Upper lobe of right lung (tissue), 1 donor: ENCODE data around the gene GPR176. TPM values are rescaled to one million over a fixed set of nuclear protein-coding genes. Genes with fewer than 3 reads are reported as not detected.

Source experiments
- ATAC-seq: fragments of 200-7000 bp; cut with Tn5 transposase; one replicate; pipeline ENCODE4 v1.9.1; 2020; ENCODE audit warnings: mild to moderate bottlenecking, moderate library complexity
- DNase-seq: peaks from one replicate; pipeline ENCODE4 v3.0.0-alpha.2; 2020
- H3K27ac ChIP-seq: fragments of 200-600 bp; one replicate; pipeline ENCODE4 v1.8.0; 2022
- H3K27me3 ChIP-seq: fragments of 200-600 bp; one replicate; pipeline ENCODE4 v1.8.0; 2022; ENCODE audit warnings: mild to moderate bottlenecking
- H3K36me3 ChIP-seq: fragments of 200-600 bp; one replicate; pipeline ENCODE4 v1.8.0; 2022
- H3K4me1 ChIP-seq: fragments of 200-600 bp; one replicate; pipeline ENCODE4 v1.8.0; 2022
- H3K4me3 ChIP-seq: fragments of 200-600 bp; one replicate; pipeline ENCODE4 v1.8.0; 2022; ENCODE audit warnings: mild to moderate bottlenecking
- H3K9me3 ChIP-seq: fragments of 200-600 bp; one replicate; pipeline ENCODE4 v1.8.0; 2022
- CTCF ChIP-seq: fragments of 200-600 bp; IDR thresholded peaks from one replicate; pipeline ENCODE4 v1.8.0; 2022; ENCODE audit warnings: antibody characterized with exemption
- intact Hi-C: fragments of 100-400 bp; cut with DNase I; formaldehyde crosslinking; loops from one replicate; pipeline ENCODE4 v1.11.0; 2022
- total RNA-seq: library from RNA; stranded (reverse); fragmentation: NEBNext Ultra II Directional; extraction: Animal tissue kit (Norgen Biotek cat#: 25700); gene quantifications from one replicate; pipeline ENCODE4 v1.2.1, GENCODE V29; 2021
- donor health status: DM: no; HTN: yes; CAD: no; lungs with severe emphysema.

Gene GPR176
- total RNA-seq, 1 donor from 2014 or later, result 4.6 TPM

GRCh38 chr15:39835550-39835949 lies 84.5 kb downstream of the GPR176 start:
- ATAC-seq (no peak), DNase-seq (no peak)
- Histone ChIP-seq H3K27ac (no peak overlapping the region), H3K4me3 (no peak overlapping the region), H3K4me1 (no peaks in the 10 kb centered on the region), H3K27me3 (no peaks in the 10 kb centered on the region), H3K9me3 (no peaks in the 10 kb centered on the region), H3K36me3 (no peaks in the 10 kb centered on the region)
- intact Hi-C loops, result no loop called here
- no peak for TF ChIP-seq CTCF

- Histone ChIP-seq H3K4me3 (no peak overlapping the region), H3K27ac (no peak overlapping the region), H3K36me3 (no peaks in the 10 kb centered on the region), H3K9me3 (no peaks in the 10 kb centered on the region), H3K27me3 (no peaks in the 10 kb centered on the region), H3K4me1 (no peaks in the 10 kb centered on the region)
- intact Hi-C loops, result no loop called here
- DNase-seq, result no peak
- TF ChIP-seq CTCF, result no peak
- no peak for ATAC-seq
Observed at GRCh38 chr15:39834256-39834655, 85.8 kb downstream of the GPR176 start.

GRCh38 chr15:39833515-39833981 lies 86.5 kb downstream of the GPR176 start:
- Histone ChIP-seq H3K27ac (no peak overlapping the region), H3K9me3 (no peaks in the 10 kb centered on the region), H3K4me1 (no peaks in the 10 kb centered on the region), H3K36me3 (no peaks in the 10 kb centered on the region), H3K27me3 (no peaks in the 10 kb centered on the region), H3K4me3 (no peak overlapping the region)
- no peak for ATAC-seq
- no peak for DNase-seq
- intact Hi-C loops, result no loop called here
- TF ChIP-seq CTCF, result no peak

DNA sequence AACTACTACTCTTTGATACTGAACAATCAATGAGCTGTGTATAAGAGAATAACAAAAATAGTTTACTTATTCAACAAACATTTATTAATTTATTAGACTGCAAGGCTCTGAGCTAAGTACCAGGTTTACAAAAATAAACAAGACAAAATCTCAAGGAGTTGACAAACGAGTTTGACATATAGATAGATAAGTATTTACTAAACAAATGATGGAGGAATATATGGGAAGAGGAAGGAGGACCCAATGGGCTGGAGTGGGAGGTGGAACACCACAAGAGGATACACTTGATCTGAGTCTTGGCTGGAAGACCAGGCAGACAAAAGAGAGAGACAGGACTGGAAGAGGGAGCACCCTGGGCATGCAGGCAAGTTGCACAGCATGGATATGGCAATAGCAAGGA lies 89.9 kb downstream of the GPR176 start:
- Histone ChIP-seq H3K27me3 (no peaks in the 10 kb centered on the region), H3K4me3 (no peak overlapping the region), H3K36me3 (no peaks in the 10 kb centered on the region), H3K4me1 (no peaks in the 10 kb centered on the region), H3K27ac (no peak overlapping the region), H3K9me3 (no peaks in the 10 kb centered on the region)
- no peak for ATAC-seq
- intact Hi-C loops, result no loop called here
- TF ChIP-seq CTCF, result no peak
- no peak for DNase-seq

GRCh38 chr15:39828374-39828931 lies 91.6 kb downstream of the GPR176 start:
- Histone ChIP-seq H3K27me3 (no peaks in the 10 kb centered on the region), H3K4me1 (no peaks in the 10 kb centered on the region), H3K4me3 (no peak overlapping the region), H3K36me3 (no peaks in the 10 kb centered on the region), H3K9me3 (no peaks in the 10 kb centered on the region), H3K27ac (no peak overlapping the region)
- TF ChIP-seq CTCF, result no peak
- ATAC-seq (no peak), DNase-seq (no peak)
- intact Hi-C loops, result loop anchor here (10.0 kb wide), 1 partner anchor 46 kb away; no protein-coding TSS in a partner anchor

GRCh38 chr15:39826975-39827374 lies 93.1 kb downstream of the GPR176 start:
- DNase-seq, result no peak
- no peak overlapping the region for H3K27ac ChIP-seq
- no peaks in the 10 kb centered on the region for H3K36me3 ChIP-seq
- no peak for ATAC-seq
- TF ChIP-seq CTCF, result no peak
- intact Hi-C loops, result loop anchor here (10.0 kb wide), 1 partner anchor 48 kb away; no protein-coding TSS in a partner anchor
- no peaks in the 10 kb centered on the region for H3K9me3 ChIP-seq
- H3K4me3 ChIP-seq, result no peak overlapping the region
- H3K4me1 ChIP-seq, result no peaks in the 10 kb centered on the region
- H3K27me3 ChIP-seq, result no peaks in the 10 kb centered on the region
